VCaP (cell line): ENCODE measurements around the gene SMKR1.

Source experiments
- H3K27ac ChIP-seq: fragments of 450-650 bp; 2 replicates; pipeline ENCODE4 v1.5.1; 2017
- TF ChIP-seq, protein P1 (sequence below): fragments of 450-650 bp; conservative IDR thresholded peaks from 2 replicates; pipeline ENCODE4 v1.5.1; 2017; ENCODE audit warnings: mild to moderate bottlenecking, moderate library complexity

The SMKR1 gene

DNA sequence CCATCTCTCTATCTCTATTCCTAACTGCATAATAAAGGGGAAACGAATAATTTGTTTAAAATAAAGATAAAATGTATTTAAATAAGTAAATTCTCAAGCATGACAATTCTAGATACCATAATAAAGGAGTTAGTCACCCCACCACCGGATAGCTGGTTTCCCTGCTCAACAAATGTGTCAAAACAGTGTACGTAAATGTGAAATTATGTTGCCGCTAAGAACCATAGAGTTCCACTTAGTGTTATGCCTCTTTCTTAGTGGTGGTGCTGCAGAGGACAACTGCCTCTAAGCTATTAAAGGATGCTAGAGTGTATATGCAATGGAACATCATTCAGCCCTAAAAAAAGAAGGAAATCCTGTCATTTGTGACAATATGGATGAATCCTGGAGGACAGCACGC, 42.4 kb downstream of the SMKR1 start:
- H3K27ac ChIP-seq = no peak overlapping the region
- TF ChIP-seq, protein P1, sequence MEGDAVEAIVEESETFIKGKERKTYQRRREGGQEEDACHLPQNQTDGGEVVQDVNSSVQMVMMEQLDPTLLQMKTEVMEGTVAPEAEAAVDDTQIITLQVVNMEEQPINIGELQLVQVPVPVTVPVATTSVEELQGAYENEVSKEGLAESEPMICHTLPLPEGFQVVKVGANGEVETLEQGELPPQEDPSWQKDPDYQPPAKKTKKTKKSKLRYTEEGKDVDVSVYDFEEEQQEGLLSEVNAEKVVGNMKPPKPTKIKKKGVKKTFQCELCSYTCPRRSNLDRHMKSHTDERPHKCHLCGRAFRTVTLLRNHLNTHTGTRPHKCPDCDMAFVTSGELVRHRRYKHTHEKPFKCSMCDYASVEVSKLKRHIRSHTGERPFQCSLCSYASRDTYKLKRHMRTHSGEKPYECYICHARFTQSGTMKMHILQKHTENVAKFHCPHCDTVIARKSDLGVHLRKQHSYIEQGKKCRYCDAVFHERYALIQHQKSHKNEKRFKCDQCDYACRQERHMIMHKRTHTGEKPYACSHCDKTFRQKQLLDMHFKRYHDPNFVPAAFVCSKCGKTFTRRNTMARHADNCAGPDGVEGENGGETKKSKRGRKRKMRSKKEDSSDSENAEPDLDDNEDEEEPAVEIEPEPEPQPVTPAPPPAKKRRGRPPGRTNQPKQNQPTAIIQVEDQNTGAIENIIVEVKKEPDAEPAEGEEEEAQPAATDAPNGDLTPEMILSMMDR = no peak

DNA sequence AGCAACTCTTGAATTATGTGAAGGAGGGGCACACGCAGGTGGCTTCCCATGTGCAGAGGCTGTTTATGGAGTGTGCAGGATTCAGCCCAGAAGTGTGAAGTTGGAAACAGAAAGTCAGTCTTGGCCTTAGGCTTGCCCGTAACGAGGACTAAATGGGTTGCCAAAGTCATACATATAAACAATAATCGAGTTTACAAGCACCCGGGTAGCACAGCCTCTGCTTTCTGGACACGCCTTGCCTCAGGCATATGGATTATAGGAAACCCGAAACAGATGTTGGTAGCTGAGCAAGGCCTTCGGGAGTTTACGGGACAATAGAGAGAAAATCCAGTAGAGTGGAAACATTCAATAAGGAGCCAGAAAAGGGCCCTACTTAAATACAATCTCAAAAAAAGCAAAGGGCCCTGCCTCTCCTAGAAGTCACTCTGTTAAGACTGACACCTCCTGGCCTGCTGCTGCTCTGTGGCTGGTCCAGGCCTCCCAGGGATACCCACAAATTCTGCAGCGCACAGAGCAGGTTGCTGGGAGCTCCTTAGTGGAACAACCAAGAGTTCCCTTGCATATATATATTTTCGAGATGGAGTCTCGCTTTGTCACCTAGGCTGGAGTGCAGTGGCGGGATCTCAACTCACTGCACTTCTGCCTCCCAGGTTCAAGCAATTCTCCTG, 48.5 kb downstream of the SMKR1 start:
- no peak overlapping the region; the same call in 1 of the 2 replicates for H3K27ac ChIP-seq

DNA sequence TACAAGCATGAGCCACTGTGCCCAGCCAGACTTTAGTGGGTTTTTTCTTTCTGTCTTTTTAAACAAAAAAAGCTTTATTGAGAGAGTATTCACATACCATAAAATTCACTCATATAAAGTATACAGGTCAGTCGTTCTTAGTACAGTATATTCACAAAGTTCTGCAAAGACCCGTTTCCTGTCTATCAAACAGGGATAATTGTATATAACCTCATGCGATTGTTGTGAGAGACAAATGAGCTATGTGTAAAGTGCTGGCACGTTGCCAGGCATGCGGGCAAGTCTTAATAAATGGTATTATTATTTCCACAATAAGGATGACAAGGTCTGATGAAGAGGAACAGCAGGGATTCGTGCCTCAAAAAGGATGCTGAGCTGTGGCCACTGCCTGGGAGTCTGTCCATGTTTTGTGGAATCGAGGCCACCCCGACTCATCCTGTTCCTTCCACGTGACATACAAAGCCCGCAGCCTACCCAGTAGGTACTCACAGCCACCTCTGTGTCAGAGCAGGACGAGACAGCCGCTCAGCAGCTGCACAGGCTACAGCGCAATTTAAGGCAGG, 51.6 kb downstream of the SMKR1 start:
- H3K27ac ChIP-seq = no peak overlapping the region
- TF ChIP-seq, protein P1 = no peak

More for the DNA sequence above, 48.5 kb downstream of the SMKR1 start:
- TF ChIP-seq, protein P1 = no peak

DNA sequence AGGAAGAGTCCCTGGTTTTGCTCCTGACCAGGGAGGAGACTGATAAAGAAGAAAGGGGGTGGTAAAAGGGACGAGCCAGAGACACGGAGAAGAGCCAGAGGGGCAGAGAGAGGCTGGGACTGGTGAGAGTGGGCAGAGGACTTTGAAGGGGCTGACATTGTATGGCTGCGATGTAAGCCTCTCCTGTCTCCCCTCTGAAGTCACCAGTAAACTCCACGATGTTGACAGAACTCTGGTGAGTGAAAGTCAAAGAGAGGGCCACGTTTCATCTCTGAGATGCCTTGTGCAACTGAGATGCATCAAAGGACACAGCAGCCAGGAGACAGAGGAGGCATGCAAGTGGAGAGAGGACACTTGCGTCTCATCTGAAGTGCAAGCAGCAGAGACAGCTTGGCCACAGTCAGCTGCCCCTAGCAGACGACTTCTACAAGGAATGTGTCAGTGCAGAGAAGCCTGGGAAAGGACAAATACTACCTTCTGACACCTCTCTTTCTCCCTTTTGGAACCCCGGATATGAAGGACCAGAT, 54.3 kb downstream of the SMKR1 start:
- TF ChIP-seq, protein P1 = no peak
- H3K27ac ChIP-seq = no peak overlapping the region

DNA sequence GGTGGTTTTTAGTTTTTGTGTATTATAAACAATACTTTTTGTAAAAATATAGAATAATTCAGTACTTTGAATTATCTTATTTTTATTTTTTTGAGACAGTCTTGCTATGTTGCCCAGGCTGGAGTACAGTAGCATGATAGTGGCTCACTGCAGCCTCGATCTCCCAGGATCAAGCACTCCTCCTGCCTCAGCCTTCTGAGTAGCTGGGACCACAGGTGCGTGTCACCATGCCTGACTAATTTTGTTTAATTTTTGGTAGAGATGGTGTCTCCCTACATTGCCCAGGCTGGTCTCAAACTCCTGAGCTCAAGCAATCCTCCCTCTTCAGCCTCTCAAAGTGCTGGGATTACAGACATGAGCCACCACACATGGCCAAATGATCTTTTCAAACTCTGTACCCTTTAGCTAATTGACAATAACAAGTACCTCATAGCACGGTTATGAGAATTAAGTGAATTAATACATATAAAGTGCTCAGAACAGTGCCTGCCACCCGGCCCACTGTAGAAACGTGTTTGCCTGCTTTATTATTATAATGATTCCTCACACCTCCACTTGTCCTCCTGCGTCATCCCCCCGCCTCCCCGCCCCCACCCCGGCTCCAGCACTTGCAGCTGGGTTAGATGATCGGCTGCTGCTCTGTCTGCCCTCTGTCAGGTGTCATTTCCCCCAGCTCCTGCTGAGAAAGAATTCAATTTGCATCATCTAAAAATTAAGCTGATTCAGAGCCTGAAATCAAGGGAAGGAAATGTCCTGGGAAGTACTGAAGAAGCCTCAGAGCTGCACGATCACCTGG, 55.6 kb downstream of the SMKR1 start:
- TF ChIP-seq, protein P1 = no peak
- no peak overlapping the region for H3K27ac ChIP-seq

DNA sequence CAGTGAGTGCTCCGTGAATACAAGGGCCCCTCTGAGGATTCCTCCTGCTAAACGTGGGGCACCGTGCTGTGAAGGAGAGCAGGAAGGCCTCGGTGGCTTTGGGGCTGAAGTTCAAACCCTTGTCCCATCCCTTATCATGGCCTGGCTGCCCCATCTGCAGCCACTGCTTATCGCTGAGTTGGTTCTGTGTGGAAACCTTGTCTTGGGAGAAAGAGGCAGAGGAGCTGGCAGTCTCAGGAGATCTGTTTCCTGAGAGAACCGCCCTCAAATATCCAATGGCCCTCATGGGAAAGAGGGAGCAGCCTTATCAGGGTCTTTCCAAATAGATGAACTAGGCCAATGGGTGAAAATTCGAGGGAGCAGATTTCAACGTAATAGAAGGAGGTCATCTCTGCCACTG, 57.2 kb downstream of the SMKR1 start:
- TF ChIP-seq, protein P1 = no peak
- H3K27ac ChIP-seq = no peak overlapping the region

DNA sequence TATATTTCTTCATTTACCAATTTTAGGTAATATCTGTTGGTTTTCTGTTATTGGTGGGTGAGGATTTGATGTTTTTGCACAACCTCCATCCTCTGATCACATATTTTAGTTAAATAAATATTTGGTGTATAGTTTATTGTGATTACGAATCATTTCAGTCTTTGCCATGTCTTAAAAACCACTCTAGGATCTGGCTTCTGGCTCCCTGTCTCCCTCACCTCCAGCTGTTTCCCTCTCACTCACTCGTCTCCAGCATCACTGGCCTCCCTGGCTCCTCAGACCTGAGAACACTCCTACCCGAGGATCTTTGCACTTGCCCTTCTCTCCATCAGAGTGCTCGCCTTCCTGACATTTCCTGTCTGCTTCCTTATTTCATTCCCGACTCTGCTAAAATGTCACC, 58.5 kb downstream of the SMKR1 start:
- TF ChIP-seq, protein P1 = no peak
- peak overlapping the region; percentile 22 for H3K27ac ChIP-seq
